DMS53 (cell line): Measurements from ENCODE around the gene ADAP2.
"Not testable (repeated sequence)": the region's sequence is repeated elsewhere in the genome, so short reads cannot be mapped to it uniquely, and the experiment has no call there.

Source experiments
- DNase-seq: peaks from one replicate; lab custom pipeline; 2025; lab: John Stamatoyannopoulos, UW

Gene ADAP2, protein sequence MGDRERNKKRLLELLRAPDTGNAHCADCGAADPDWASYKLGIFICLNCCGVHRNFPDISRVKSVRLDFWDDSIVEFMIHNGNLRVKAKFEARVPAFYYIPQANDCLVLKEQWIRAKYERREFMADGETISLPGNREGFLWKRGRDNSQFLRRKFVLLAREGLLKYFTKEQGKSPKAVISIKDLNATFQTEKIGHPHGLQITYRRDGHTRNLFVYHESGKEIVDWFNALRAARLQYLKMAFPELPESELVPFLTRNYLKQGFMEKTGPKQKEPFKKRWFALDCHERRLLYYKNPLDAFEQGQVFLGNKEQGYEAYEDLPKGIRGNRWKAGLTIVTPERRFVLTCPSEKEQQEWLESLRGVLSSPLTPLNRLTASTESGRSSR

DNA sequence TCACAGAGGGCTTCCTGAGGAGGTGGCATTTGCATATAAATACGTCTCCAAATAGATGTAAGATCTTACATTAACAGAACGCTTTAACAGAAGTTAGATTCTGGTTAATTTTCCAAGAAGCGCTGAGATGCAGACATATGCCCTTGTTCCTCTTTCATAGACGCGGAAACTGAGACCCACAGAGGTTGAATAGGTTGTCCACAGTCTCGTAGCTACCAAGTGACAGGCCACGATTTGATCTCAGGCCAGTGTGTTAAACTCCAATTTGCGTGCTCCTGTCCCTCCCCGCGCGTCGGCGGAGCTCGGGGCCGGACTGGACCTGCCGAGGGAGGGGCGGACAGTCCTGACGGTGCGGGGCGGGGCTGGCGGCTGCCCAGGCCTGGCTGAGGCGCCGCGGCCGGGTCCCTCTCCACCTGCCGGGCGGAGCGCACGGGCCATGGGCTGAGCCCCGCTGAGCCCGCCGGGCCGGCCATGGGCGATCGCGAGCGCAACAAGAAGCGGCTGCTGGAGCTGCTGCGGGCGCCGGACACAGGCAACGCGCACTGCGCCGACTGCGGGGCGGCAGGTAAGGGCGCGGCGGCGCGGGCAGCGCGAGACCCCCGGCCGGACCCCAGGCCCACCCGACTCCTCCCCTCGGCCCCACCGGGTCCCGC lies at the start of gene ADAP2:
TSS of gene ADAP2 (plus strand) at position 402 of the 653 bp plus-strand sequence. CDS start at position 472, 70 bp downstream.
- DNase-seq = peak; percentile 65

- DNase-seq = no peak
These were observed 35.6 kb upstream of the ADAP2 start for GRCh38 chr17:30886187-30886586.

DNA sequence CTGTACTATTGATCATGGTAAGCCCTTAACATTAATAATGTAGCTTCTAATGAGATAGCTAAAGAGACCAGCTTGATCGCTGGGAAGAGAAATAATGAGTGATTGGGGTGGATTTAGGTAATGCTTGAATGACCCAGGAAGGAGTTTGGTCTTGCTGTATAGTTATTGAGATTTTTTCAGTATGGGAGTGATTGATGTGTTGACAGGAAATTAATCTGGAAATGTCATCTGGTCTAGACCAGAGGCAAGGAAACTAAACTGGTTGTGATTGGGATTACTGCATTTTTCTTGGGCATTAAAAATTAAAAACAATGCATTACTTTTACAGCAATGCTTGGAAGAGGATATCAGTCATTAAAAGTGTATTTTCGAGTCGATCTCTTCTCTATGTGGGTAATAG lies 27.5 kb upstream of the ADAP2 start:
- no peak for DNase-seq

DNA sequence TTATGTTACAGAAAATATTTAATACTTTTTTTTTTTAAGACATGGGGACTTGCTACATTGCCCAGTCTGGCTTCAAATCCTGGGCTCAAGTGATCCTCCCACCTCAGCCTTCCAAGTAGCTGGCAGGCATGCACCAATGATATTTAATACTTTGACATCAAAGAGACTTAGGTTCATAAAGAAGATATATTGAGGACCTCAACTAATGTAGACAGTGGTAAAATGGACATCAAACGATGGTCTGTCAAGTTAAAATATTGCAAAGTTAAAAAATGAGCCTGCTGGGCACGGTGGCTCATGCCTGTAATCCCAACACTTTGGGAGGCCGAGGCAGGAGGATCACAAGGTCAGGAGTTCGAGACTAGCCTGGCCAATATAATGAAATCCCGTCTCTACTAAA lies 24.4 kb upstream of the ADAP2 start:
- DNase-seq = no peak

DNA sequence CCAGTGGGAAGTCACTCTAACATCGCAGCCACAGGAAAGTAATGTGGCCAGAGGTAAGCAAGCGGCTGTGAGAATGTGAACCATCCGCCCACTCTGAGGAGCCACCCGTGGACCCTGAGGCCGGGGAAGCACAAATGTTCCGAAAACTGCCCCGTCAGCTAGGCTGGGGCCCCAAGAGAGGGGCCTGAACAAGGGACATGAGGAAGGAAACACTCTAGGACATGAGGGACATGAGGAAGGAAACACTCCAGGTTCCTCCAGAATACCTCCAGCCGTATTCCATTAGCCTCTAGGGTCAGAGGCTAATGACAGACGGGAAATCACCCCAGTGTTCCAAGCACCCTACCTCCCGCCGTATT lies 16.0 kb upstream of the ADAP2 start:
- no peak for DNase-seq

GRCh38 chr17:30906101-30906911 lies 15.4 kb upstream of the ADAP2 start, which contains the start of gene TEFM:
Gene TEFM (minus strand): TSS chr17:30906238. CDS start chr17:30906198, 40 bp downstream.
- DNase-seq = peak; percentile 93

GRCh38 chr17:30908717-30909420 lies 12.9 kb upstream of the ADAP2 start:
- DNase-seq = no peak

DNA sequence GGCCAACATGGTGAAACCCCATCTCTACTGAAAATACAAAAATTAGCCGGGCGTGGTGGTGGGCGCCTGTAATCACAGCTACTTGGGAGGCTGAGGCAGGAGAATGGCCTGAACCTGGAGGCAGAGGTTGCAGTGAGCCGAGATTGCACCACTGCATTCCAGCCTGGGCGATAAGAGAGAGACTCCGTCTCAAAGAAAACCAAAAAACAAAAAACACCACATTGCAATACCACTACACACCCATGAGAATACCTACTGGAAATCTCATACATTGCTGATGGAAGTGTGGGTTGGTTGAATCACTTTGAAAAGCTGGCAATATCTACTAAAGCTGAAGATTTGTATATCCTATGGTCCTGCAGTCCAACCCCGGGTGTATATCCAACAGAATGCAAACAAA lies 11.6 kb upstream of the ADAP2 start:
- not testable (repeated sequence) for DNase-seq

GRCh38 chr17:30913955-30914354 lies 7.8 kb upstream of the ADAP2 start:
- DNase-seq = no peak

GRCh38 chr17:30915833-30916611 lies 5.7 kb upstream of the ADAP2 start:
- peak; percentile 61 for DNase-seq

- DNase-seq = no peak
These were observed 4.7 kb upstream of the ADAP2 start for GRCh38 chr17:30917050-30917449.

DNA sequence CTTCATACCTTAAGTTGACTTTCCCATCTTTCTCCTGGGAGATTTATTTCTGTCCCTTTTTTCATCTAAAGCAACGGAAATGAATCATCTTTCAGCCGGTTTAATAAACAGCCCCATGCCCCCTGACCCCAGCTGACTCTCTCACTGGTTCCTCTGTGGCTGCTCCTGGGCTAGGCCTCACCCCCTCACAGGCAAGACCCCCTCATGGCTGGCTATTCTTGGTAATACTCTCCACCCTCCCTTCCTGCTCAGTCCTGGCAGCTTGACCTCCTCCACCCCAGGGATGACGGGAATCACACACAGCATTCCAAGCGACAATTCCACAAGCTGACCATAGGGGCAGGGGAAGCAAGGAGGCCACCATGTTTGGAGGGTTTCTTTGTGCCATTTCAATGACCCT lies 1.5 kb upstream of the ADAP2 start:
- peak; percentile 6 for DNase-seq

- peak; percentile 66 for DNase-seq
These were observed 832 bp upstream of the ADAP2 start for GRCh38 chr17:30920683-30921543.

- DNase-seq = peak; percentile 43
These were observed 688 bp downstream of the ADAP2 start for GRCh38 chr17:30922235-30923030.

DNA sequence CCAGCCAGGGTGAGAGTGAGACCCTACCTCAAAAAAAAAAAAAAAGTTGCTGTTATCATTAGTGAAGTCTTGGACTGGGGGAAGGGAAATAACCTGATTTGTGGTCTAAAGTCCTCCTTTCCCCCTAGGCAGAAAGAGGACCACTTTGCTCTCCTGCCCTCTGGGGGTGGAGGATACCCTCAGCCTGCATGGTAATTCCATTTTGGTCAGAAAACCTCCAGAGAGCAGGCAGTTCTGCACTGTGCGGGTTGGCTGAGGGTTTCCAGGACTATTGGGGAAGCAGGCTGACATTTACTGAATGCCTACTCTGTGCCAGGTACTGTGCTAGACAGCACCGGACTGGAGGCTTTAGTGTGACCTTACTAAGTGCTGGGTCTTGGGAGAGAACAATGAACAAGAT lies 2.6 kb downstream of the ADAP2 start:
- no peak for DNase-seq

DNA sequence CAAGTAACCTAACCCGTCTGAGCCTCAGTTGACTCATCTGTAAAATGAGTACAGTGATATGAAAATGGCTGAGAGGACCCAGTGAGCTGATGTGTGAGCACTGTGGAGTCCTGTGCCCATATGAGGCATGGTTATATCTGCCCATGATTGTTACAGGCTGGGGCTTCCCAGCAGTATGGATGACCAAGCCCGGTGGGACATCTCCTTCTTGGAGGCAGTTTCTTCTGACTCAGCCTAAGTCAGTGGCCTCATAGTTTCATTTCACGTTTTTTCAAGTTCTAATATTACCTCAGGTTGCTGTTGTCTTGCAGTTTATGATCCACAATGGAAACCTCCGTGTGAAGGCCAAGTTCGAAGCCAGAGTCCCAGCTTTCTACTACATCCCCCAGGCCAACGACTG lies 4.8 kb downstream of the ADAP2 start:
- DNase-seq = no peak

DNA sequence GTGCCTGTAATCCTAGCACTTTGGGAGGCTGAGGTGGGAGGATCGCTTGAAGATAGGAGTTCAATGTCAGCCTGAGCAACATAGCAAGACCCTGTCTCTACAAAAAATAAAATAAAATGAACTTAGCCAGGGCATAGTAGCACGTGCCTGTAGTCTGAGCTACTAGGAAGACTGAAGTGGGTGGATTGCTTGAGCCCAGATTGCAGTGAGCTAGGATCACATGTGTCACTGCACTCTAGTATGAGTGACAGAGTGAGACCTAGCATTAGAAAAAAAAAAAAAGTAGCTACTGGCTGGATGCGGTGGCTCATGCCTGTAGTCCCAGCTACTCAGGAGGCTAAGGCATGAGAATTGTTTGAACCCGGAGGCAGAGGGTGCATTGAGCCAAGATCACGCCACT lies 6.0 kb downstream of the ADAP2 start:
- peak; percentile 46 for DNase-seq

- no peak for DNase-seq
These were observed 6.8 kb downstream of the ADAP2 start for GRCh38 chr17:30928584-30928983.

DNA sequence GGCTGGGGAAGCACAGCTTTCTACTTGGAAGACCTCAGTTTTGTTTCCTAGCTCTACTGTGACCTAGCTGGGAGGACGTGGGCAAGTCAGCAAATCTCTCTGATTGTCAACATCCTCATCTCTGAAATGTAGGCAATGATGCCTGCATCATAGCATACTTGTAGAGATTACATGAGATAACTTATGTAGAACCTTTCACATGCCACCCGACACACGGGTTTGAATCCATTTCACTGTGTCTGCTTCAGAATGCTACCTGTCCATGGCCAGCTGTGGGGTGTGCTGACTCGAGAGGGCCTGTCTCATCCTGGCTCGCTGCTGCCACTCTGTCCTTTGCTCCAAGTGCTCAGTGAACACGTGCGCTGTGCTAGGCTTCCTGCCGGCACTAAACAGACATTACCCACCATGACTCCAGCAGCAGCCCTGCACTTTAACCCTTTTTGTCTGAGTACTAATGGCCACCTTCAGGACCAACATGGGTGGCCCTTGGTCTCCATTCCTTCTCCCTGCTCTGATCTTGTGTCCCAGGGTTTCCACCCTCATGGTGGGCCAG lies 7.4 kb downstream of the ADAP2 start:
- no peak for DNase-seq
